Keratinocyte (primary cell): ENCODE measurements around the gene SDK2. TPM values are rescaled to one million over a fixed set of nuclear protein-coding genes. Genes with fewer than 3 reads are reported as not detected.

Source experiments
- DNase-seq: peaks from one replicate; pipeline ENCODE4 v3.0.0-alpha.2; 2011; ENCODE audit warnings: low read depth, missing footprints, low spot score
- FAIRE-seq: peaks from 2 replicates; lab custom pipeline; 2011; peaks lifted over from hg19 to GRCh38; lab: Jason Lieb, UNC
- H2AFZ ChIP-seq: 2 replicates; pipeline ENCODE4 v1.6.0; 2012; ENCODE audit warnings: low read length, control low read depth, inconsistent platforms; ENCODE audit not compliant: control insufficient read depth
- H3K27ac ChIP-seq: 2 replicates; pipeline ENCODE4 v1.5.1; 2011; ENCODE audit warnings: low read length; ENCODE audit not compliant: control insufficient read depth, insufficient read depth
- H3K27me3 ChIP-seq: 3 replicates; pipeline ENCODE4 v1.6.0; 2011; ENCODE audit warnings: low read length; ENCODE audit not compliant: control insufficient read depth, insufficient read depth; ENCODE audit errors: extremely low read depth
- H3K36me3 ChIP-seq, 2 experiments: 2 replicates in 1 of 2; 3 replicates in 1 of 2; pipeline ENCODE4 v1.5.1; 2011; ENCODE audit warnings: low read length in 2 of 2, mild to moderate bottlenecking in 1 of 2; ENCODE audit not compliant: control insufficient read depth in 2 of 2, insufficient read depth in 2 of 2; ENCODE audit errors: extremely low read depth in 1 of 2
- H3K4me1 ChIP-seq: 3 replicates; pipeline ENCODE4 v1.5.1; 2011; ENCODE audit warnings: low read length; ENCODE audit not compliant: control insufficient read depth, insufficient read depth; ENCODE audit errors: extremely low read depth
- H3K4me2 ChIP-seq: 3 replicates; pipeline ENCODE4 v1.6.0; 2011; ENCODE audit warnings: low read depth, low read length; ENCODE audit not compliant: control insufficient read depth, insufficient read depth; ENCODE audit errors: extremely low read depth
- H3K4me3 ChIP-seq, 3 experiments: fragments of 200-600 bp in 1 of 3; sonication (generic) in 1 of 3; 2 replicates in 2 of 3; 3 replicates in 1 of 3; pipeline ENCODE4 v1.5.1; 2011 to 2016; ENCODE audit warnings: low read length in 3 of 3, mild to moderate bottlenecking in 3 of 3, control low read depth in 2 of 3, inconsistent platforms in 1 of 3, low read depth in 1 of 3, mixed read lengths in 1 of 3, mixed run types in 1 of 3, moderate library complexity in 1 of 3; ENCODE audit not compliant: control insufficient read depth in 2 of 3, insufficient read depth in 2 of 3; ENCODE audit errors: extremely low read depth in 1 of 3
- H3K79me2 ChIP-seq: 2 replicates; pipeline ENCODE4 v1.6.0; 2012; ENCODE audit warnings: low read length; ENCODE audit not compliant: control insufficient read depth, insufficient read depth
- H3K9ac ChIP-seq: 3 replicates; pipeline ENCODE4 v1.6.0; 2011; ENCODE audit warnings: low read length; ENCODE audit not compliant: control insufficient read depth, insufficient read depth; ENCODE audit errors: extremely low read depth
- H3K9me1 ChIP-seq: 3 replicates; pipeline ENCODE4 v1.6.0; 2011; ENCODE audit warnings: low read length; ENCODE audit not compliant: control insufficient read depth, insufficient read depth; ENCODE audit errors: extremely low read depth
- H3K9me3 ChIP-seq: 2 replicates; pipeline ENCODE4 v1.5.1; 2012; ENCODE audit warnings: low read depth, low read length; ENCODE audit not compliant: control insufficient read depth
- H4K20me1 ChIP-seq: 3 replicates; pipeline ENCODE4 v1.6.0; 2011; ENCODE audit warnings: low read length; ENCODE audit not compliant: control insufficient read depth, insufficient read depth; ENCODE audit errors: extremely low read depth
- EZH2 ChIP-seq: IDR thresholded peaks from one replicate; pipeline ENCODE4 v1.6.1; 2012; ENCODE audit warnings: inconsistent platforms, mild to moderate bottlenecking, low read length, moderate library complexity
- dilution Hi-C: fragments of 300-500 bp; cut with MboI; formaldehyde crosslinking; loops from one replicate; pipeline ENCODE4 v1.7.0; 2020; ENCODE audit warnings: low sequenced_read_pairs; ENCODE audit not compliant: extremely low pct_ligation_motif_present
- polyA plus RNA-seq, 5 experiments: library from polyadenylated mRNA; depleted of rRNA in 3 of 5; stranded (reverse) in 3 of 5; stranded (forward) in 1 of 5; unstranded in 1 of 5; fragments of >200 nt; gene quantifications; 1 replicate in 1 of 5; 2 replicates in 3 of 5; 3 replicates in 1 of 5; pipeline versions ENCODE4 v1.2.1 to v1.2.3, GENCODE V29; 2011 to 2012; ENCODE audit warnings: missing spikeins in 2 of 5, low read depth in 1 of 5, low replicate concordance in 1 of 5
- TF ChIP-seq, protein P1 (sequence below), 3 experiments: IDR thresholded peaks in 1 of 3; conservative IDR thresholded peaks in 1 of 3; optimal IDR thresholded peaks in 1 of 3; 2 replicates in 2 of 3; 3 replicates in 1 of 3; pipeline versions ENCODE3 to v1.5.1; 2011; ENCODE audit warnings: low read length in 3 of 3, mild to moderate bottlenecking in 3 of 3, moderate library complexity in 2 of 3, control low read depth in 1 of 3, inconsistent platforms in 1 of 3; ENCODE audit not compliant: insufficient read depth in 2 of 3; ENCODE audit errors: extremely low read depth in 1 of 3

The SDK2 gene
- polyA plus RNA-seq, 1 donor (not counting 4 experiments of a cell fraction or from before 2014, with no cell fraction given) = 1.8 TPM

DNA sequence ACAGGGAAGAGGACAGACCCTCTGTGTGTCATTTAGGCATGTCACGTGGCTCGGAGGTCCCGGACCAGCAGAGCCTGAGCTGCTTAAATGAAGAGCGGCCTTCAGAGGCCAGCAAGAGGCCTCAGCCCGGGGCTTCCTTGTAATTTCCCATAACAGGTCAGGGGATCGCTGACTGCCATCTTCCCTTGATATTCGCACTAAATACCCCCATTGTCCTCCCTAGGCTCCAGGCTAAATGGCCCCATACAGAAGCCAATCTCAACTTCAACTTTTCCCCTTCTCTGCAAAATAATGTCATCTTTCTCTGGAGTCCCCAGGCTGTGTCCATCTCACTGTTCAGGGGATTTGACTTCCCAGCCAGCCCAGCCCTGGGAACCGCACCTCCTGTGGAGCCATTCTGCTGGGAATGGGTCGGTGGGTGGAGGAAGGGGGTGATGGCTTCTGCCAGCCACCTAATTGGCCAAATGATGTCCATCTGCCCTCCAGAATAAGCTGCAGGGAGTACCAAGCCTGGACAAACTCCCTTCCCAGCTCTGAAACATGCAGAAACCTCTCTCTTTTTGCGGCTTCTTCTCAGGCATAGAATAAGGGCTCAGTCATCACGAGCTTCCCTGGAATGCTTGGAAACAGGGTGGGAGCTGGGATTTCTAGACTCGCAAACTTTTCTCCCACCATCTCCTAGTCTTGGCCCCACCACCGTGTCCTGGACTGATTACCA lies 129.9 kb downstream of the SDK2 start:
- H3K27me3 ChIP-seq = no peaks in the 10 kb centered on the region

DNA sequence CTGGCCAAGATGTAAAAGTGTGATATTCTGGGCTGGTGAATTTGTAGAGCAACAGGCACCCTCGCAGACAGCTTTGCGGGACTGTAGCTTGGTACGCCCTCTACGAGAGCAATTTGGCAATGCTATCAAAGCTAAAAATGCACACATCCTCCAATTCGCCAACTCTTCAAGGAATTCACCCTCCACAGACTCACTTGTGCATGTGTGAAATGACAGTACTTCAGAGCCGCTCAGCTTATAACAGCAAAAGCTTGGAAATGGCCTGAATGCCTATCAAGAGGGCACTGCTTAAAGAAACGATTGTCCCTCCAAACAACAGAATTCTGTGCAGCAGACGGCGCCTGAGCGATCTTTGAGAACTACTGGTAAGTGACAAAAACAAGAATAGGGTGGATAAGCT lies 130.8 kb downstream of the SDK2 start:
- no peak for DNase-seq
- dilution Hi-C loops = no loop called here

More for the DNA sequence above, 129.9 kb downstream of the SDK2 start:
- H3K79me2 ChIP-seq = no peaks in the 10 kb centered on the region
- DNase-seq (no peak), FAIRE-seq (no peak)
- H3K4me1 ChIP-seq = no peaks in the 10 kb centered on the region
- no peaks in the 10 kb centered on the region for H3K36me3 ChIP-seq
- no peaks in the 10 kb centered on the region for H4K20me1 ChIP-seq
- no peaks in the 10 kb centered on the region for H3K9me1 ChIP-seq
- H3K9me3 ChIP-seq = no peaks in the 10 kb centered on the region
- dilution Hi-C loops = no loop called here
- no peak overlapping the region for H2AFZ ChIP-seq
- no peak overlapping the region for H3K4me2 ChIP-seq
- no peak overlapping the region for H3K9ac ChIP-seq
- TF ChIP-seq EZH2 = no peak
- TF ChIP-seq, protein P1, sequence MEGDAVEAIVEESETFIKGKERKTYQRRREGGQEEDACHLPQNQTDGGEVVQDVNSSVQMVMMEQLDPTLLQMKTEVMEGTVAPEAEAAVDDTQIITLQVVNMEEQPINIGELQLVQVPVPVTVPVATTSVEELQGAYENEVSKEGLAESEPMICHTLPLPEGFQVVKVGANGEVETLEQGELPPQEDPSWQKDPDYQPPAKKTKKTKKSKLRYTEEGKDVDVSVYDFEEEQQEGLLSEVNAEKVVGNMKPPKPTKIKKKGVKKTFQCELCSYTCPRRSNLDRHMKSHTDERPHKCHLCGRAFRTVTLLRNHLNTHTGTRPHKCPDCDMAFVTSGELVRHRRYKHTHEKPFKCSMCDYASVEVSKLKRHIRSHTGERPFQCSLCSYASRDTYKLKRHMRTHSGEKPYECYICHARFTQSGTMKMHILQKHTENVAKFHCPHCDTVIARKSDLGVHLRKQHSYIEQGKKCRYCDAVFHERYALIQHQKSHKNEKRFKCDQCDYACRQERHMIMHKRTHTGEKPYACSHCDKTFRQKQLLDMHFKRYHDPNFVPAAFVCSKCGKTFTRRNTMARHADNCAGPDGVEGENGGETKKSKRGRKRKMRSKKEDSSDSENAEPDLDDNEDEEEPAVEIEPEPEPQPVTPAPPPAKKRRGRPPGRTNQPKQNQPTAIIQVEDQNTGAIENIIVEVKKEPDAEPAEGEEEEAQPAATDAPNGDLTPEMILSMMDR (optimal IDR thresholded peaks at IDR 0.05 in 1 of 3, IDR thresholded peaks at IDR 0.05 in 1 of 3, conservative IDR thresholded peaks at IDR 0.05 in 1 of 3; ENCODE audit: extremely low read depth in 1 of 3, insufficient read depth in 2 of 3, low read length in 3 of 3) = no peak
- no peak overlapping the region for H3K27ac ChIP-seq
- no peak overlapping the region for H3K4me3 ChIP-seq

More for the DNA sequence above, 130.8 kb downstream of the SDK2 start:
- Histone ChIP-seq H3K27me3 (no peaks in the 10 kb centered on the region), H3K9me1 (no peaks in the 10 kb centered on the region), H3K79me2 (no peaks in the 10 kb centered on the region), H3K9me3 (no peaks in the 10 kb centered on the region), H3K4me2 (no peak overlapping the region), H3K36me3 (no peaks in the 10 kb centered on the region), H3K27ac (no peak overlapping the region), H3K4me1 (no peaks in the 10 kb centered on the region), H3K9ac (no peak overlapping the region), H3K4me3 (no peak overlapping the region), H4K20me1 (no peaks in the 10 kb centered on the region), H2AFZ (no peak overlapping the region)
- no peak for TF ChIP-seq EZH2
- TF ChIP-seq, protein P1 (optimal IDR thresholded peaks at IDR 0.05 in 1 of 3, IDR thresholded peaks at IDR 0.05 in 1 of 3, conservative IDR thresholded peaks at IDR 0.05 in 1 of 3; ENCODE audit: extremely low read depth in 1 of 3, insufficient read depth in 2 of 3, low read length in 3 of 3) = no peak
- FAIRE-seq = no peak
